ENCODE results near the gene POC1A. TPM values are rescaled to one million over a fixed set of nuclear protein-coding genes. Genes with fewer than 3 reads are reported as not detected.

The POC1A gene
- total RNA-seq, 1 experiment from 2014 or later: 32.2 TPM

DNA sequence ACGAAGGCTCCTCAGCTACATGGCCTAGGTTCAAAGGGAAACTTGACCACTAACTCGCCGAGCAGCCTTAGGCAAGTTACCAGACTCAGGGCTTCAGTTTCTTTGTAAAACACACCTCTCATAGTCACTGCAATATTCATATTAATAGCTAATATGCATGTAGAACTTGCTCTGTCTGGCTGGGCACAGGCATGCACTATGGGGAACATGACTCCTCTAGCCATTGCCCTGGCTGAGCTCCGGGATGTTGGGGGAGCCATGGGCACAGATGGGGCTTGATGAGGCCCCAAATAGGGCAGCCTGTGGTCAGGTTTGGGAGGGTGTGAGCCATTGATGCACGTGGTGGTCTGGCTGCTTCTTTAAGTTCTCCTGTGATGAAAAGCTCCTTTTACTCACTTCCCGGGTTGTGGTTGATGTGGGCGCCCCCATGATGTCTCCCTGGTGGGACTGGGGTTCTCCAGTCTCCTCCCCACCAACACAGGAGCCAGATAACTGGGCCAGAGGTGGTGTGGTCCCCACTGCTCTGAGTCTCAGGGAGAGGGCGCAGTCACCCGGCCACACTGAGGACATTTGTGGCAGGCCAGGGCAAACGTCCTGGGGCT, 68.4 kb downstream of the POC1A start:
- H3K27me3 Mint-ChIP-seq (ENCODE audit: insufficient read depth, unreplicated experiment): no peaks in the 10 kb centered on the region
- no peaks in the 10 kb centered on the region for H3K36me3 ChIP-seq (ENCODE audit: control insufficient read depth, insufficient read depth, low read length)
- intact Hi-C loops (cut with micrococcal nuclease; ENCODE audit: unreplicated experiment): no loop called here
- DNase-seq: no peak
- H3K27me3 ChIP-seq (replicated peaks; ENCODE audit: control insufficient read depth, insufficient read depth, low read length): no peaks in the 10 kb centered on the region
- H3K9me3 Mint-ChIP-seq (ENCODE audit: unreplicated experiment): no peaks in the 10 kb centered on the region
- peaks cover 5% of the 10 kb centered on the region for H3K36me3 Mint-ChIP-seq (ENCODE audit: insufficient read depth, unreplicated experiment)
- H3K27ac Mint-ChIP-seq (ENCODE audit: unreplicated experiment): no peak overlapping the region
- ChIA-PET POLR2A (no interaction called here), CTCF (no interaction called here)
- no peak overlapping the region for H3K4me3 Mint-ChIP-seq (ENCODE audit: unreplicated experiment)
- no TSS peak for BruUV-seq (replicated peaks)
- TF ChIP-seq, protein P1, sequence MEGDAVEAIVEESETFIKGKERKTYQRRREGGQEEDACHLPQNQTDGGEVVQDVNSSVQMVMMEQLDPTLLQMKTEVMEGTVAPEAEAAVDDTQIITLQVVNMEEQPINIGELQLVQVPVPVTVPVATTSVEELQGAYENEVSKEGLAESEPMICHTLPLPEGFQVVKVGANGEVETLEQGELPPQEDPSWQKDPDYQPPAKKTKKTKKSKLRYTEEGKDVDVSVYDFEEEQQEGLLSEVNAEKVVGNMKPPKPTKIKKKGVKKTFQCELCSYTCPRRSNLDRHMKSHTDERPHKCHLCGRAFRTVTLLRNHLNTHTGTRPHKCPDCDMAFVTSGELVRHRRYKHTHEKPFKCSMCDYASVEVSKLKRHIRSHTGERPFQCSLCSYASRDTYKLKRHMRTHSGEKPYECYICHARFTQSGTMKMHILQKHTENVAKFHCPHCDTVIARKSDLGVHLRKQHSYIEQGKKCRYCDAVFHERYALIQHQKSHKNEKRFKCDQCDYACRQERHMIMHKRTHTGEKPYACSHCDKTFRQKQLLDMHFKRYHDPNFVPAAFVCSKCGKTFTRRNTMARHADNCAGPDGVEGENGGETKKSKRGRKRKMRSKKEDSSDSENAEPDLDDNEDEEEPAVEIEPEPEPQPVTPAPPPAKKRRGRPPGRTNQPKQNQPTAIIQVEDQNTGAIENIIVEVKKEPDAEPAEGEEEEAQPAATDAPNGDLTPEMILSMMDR (IDR thresholded peaks at IDR 0.05; ENCODE audit: insufficient read depth in 1 of 2, low read depth in 1 of 2, low read length in 1 of 2, severe bottlenecking in 1 of 2, unreplicated experiment in 1 of 2): no peak
- H3K4me3 ChIP-seq (ENCODE audit: low read depth, low read length): no peak overlapping the region
- H3K9me3 ChIP-seq: no peaks in the 10 kb centered on the region
- H3K4me1 ChIP-seq: peaks cover 9% of the 10 kb centered on the region
- H3K4me1 Mint-ChIP-seq (ENCODE audit: low read depth, unreplicated experiment): peaks cover 7% of the 10 kb centered on the region

DNA sequence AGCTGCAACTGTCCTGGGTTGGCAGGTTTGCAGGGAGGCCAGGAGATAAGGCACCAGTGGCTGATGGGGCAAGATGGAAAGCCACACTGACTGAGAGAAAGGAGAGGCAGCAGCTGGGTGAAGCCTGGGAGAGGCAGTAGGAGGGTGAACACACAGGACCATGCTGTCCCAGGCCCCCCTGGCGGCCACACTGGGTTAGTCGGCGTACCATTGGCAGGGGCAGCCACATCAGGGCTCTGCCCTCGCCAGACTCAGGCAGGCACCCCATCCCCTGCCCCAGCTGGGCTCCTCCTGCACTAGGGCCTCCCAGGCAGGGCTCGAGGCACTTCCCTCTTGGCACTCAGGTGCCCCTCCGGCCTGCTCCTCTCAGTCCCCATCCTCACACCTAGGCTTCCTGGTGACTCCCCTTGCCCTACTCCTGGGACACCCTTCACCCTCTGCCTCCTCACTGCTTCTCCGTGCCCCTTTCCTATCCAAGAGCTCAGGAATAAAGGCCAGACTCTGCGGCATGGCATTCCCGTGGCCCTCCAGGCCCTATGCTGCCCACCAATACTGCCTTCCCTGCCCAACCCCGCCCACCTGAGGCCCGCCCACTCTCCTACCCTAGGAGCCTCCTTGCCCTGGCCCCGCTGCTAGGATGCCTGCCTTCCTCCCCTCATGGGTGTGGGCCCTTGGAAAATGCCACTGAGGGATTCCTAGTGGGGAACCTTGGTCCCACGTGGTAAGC, 69.1 kb downstream of the POC1A start:
- H3K9me3 Mint-ChIP-seq (ENCODE audit: unreplicated experiment): no peaks in the 10 kb centered on the region
- TF ChIP-seq, protein P1 (IDR thresholded peaks at IDR 0.05; ENCODE audit: insufficient read depth in 1 of 2, low read depth in 1 of 2, low read length in 1 of 2, severe bottlenecking in 1 of 2, unreplicated experiment in 1 of 2): peak in 1 of 2 experiments; percentile 15
- Histone ChIP-seq H3K4me1 (peaks cover 7% of the 10 kb centered on the region), H3K4me3 (ENCODE audit: low read depth, low read length) (no peak overlapping the region), H3K36me3 (ENCODE audit: control insufficient read depth, insufficient read depth, low read length) (no peaks in the 10 kb centered on the region), H3K27me3 (replicated peaks; ENCODE audit: control insufficient read depth, insufficient read depth, low read length) (no peaks in the 10 kb centered on the region), H3K9me3 (no peaks in the 10 kb centered on the region)
- H3K4me3 Mint-ChIP-seq (ENCODE audit: unreplicated experiment): no peak overlapping the region
- CTCF ChIA-PET: no interaction called here
- intact Hi-C loops (cut with micrococcal nuclease; ENCODE audit: unreplicated experiment): no loop called here
- H3K36me3 Mint-ChIP-seq (ENCODE audit: insufficient read depth, unreplicated experiment): peaks cover 5% of the 10 kb centered on the region
- H3K27ac Mint-ChIP-seq (ENCODE audit: unreplicated experiment): no peak overlapping the region
- BruUV-seq (replicated peaks): no TSS peak
- H3K4me1 Mint-ChIP-seq (ENCODE audit: low read depth, unreplicated experiment): peaks cover 7% of the 10 kb centered on the region
- POLR2A ChIA-PET: no interaction called here
- no peaks in the 10 kb centered on the region for H3K27me3 Mint-ChIP-seq (ENCODE audit: insufficient read depth, unreplicated experiment)
- peak in 1 of 2 experiments; percentile 19 for DNase-seq

DNA sequence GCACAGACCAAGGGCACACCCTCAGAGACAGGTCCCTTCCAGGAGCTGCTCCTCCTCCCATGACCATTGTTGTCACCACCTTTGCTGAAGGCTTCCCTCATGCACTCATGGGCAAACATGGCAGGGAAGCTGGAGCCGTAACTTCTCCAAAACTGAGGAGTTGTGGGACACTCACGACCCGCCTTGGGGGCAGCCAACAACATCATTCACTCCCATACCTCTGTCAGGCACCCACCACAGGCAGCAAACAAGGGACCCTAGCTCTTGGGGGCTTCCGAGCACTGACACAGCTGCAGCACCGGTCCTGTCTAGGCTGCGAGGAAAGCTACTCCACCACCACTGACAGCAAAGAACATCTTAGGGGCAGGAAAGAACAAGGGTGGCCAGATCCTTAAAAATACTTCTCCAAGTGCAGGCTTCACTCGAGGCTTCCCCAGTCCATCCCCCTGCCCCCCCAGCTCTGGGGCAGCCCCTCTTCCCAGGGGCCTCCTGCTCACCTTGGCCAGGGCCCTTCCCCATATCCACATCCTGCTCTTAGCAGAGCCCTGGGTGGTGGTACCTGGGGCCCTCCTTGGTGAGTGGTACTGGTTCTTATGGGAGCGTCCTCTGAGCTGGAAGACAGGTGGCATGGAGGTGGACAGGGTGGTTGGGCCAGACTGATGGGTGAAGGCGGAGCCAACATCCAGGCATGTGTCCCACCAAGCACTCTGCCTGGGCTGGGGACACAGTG, 69.8 kb downstream of the POC1A start:
- Mint-ChIP-seq H3K4me3 (ENCODE audit: unreplicated experiment) (no peak overlapping the region), H3K9me3 (ENCODE audit: unreplicated experiment) (no peaks in the 10 kb centered on the region), H3K27me3 (ENCODE audit: insufficient read depth, unreplicated experiment) (no peaks in the 10 kb centered on the region), H3K4me1 (ENCODE audit: low read depth, unreplicated experiment) (peaks cover 7% of the 10 kb centered on the region), H3K36me3 (ENCODE audit: insufficient read depth, unreplicated experiment) (peaks cover 5% of the 10 kb centered on the region), H3K27ac (ENCODE audit: unreplicated experiment) (no peak overlapping the region)
- CTCF ChIA-PET: no interaction called here
- Histone ChIP-seq H3K4me3 (ENCODE audit: low read depth, low read length) (no peak overlapping the region), H3K27me3 (replicated peaks; ENCODE audit: control insufficient read depth, insufficient read depth, low read length) (no peaks in the 10 kb centered on the region), H3K4me1 (peaks cover 4% of the 10 kb centered on the region), H3K36me3 (ENCODE audit: control insufficient read depth, insufficient read depth, low read length) (no peaks in the 10 kb centered on the region), H3K9me3 (no peaks in the 10 kb centered on the region)
- no TSS peak for BruUV-seq (replicated peaks)
- TF ChIP-seq, protein P1 (IDR thresholded peaks at IDR 0.05; ENCODE audit: insufficient read depth in 1 of 2, low read depth in 1 of 2, low read length in 1 of 2, severe bottlenecking in 1 of 2, unreplicated experiment in 1 of 2): no peak
- POLR2A ChIA-PET: no interaction called here
- intact Hi-C loops (cut with micrococcal nuclease; ENCODE audit: unreplicated experiment): no loop called here
- DNase-seq: no peak

Measured in Caco-2 (cell line).